HEK293 (cell line): ENCODE measurements around the gene IQCE.

Source experiments
- CTCF ChIA-PET: fragments of 350-600 bp; formaldehyde crosslinking; extraction: SDS; loops from one replicate; lab custom pipeline; 2021; ENCODE audit warnings: antibody characterized with exemption; lab: Yijun Ruan, JAX
- POLR2A ChIA-PET: fragments of 300-600 bp; formaldehyde crosslinking; extraction: SDS; loops from one replicate; lab custom pipeline; 2020; ENCODE audit warnings: antibody characterized with exemption, inconsistent platforms; lab: Yijun Ruan, JAX
- H3K27ac ChIP-seq: fragments of 200-500 bp; sonication (Bioruptor generic); 2 replicates; pipeline ENCODE4 v1.5.1; 2014; ENCODE audit warnings: low read depth, low read length, control low read depth, inconsistent platforms; ENCODE audit errors: extremely low read depth
- H3K36me3 ChIP-seq, 2 experiments: fragments of 200-500 bp in 1 of 2; sonication (Bioruptor generic) in 1 of 2; 1 replicate in 1 of 2; 2 replicates in 1 of 2; pipeline ENCODE4 v1.5.1; 2014 to 2017; ENCODE audit warnings: inconsistent platforms in 2 of 2, low read length in 2 of 2; ENCODE audit not compliant: control insufficient read depth in 2 of 2, insufficient read depth in 1 of 2
- H3K4me1 ChIP-seq: fragments of 200-500 bp; sonication (Bioruptor generic); 2 replicates; pipeline ENCODE4 v1.5.1; 2014; ENCODE audit warnings: mild to moderate bottlenecking, low read length, inconsistent platforms; ENCODE audit not compliant: control insufficient read depth, insufficient read depth
- H3K4me3 ChIP-seq: 2 replicates; pipeline ENCODE4 v1.5.1; 2011; ENCODE audit warnings: low read depth, mild to moderate bottlenecking, control low read depth, low read length, moderate library complexity
- H3K9me3 ChIP-seq: fragments of 200-500 bp; sonication (Bioruptor generic); 2 replicates; pipeline ENCODE4 v1.5.1; 2014; ENCODE audit warnings: low read depth, low read length, inconsistent platforms; ENCODE audit not compliant: control insufficient read depth, insufficient read depth
- ELK4 ChIP-seq: IDR thresholded peaks from 2 replicates; pipeline ENCODE4 v1.6.1; 2011; ENCODE audit warnings: mild to moderate bottlenecking, low read depth, low read length, borderline replicate concordance
- HOXC10 ChIP-seq: sonication (generic); formaldehyde crosslinking; IDR thresholded peaks from 2 replicates; pipeline ENCODE4 v1.8.1; 2023; ENCODE audit warnings: mild to moderate bottlenecking, missing genetic modification reagents
- KLF9 ChIP-seq: fragments of 450-650 bp; formaldehyde crosslinking; IDR thresholded peaks from 2 replicates; pipeline ENCODE4 v1.5.1; 2016; ENCODE audit warnings: missing biosample characterization, missing genetic modification characterization, low read depth
- PBX3 ChIP-seq: sonication (generic); formaldehyde crosslinking; IDR thresholded peaks from 2 replicates; pipeline ENCODE4 v1.8.1; 2022; ENCODE audit warnings: mild to moderate bottlenecking, moderate library complexity, missing genetic modification reagents
- SALL2 ChIP-seq: fragments of 450-650 bp; formaldehyde crosslinking; IDR thresholded peaks from 2 replicates; pipeline ENCODE4 v1.5.0; 2017; ENCODE audit warnings: missing biosample characterization, mild to moderate bottlenecking, missing genetic modification characterization, borderline replicate concordance
- SP3 ChIP-seq: fragments of 450-650 bp; formaldehyde crosslinking; IDR thresholded peaks from 2 replicates; pipeline ENCODE4 v1.5.1; 2016; ENCODE audit warnings: missing biosample characterization, missing genetic modification characterization
- YY2 ChIP-seq: fragments of 450-650 bp; formaldehyde crosslinking; IDR thresholded peaks from 2 replicates; pipeline ENCODE4 v1.5.1; 2016; ENCODE audit warnings: missing biosample characterization, missing genetic modification characterization
- ZBTB20 ChIP-seq: fragments of 450-650 bp; formaldehyde crosslinking; IDR thresholded peaks from 2 replicates; pipeline ENCODE4 v1.5.1; 2016; ENCODE audit warnings: missing biosample characterization, missing genetic modification characterization
- ZBTB7A ChIP-seq: fragments of 450-650 bp; formaldehyde crosslinking; IDR thresholded peaks from 2 replicates; pipeline ENCODE4 v1.5.1; 2016; ENCODE audit warnings: low read depth, missing biosample characterization, missing genetic modification characterization
- ZEB2 ChIP-seq: fragments of 450-650 bp; formaldehyde crosslinking; IDR thresholded peaks from 2 replicates; pipeline ENCODE4 v1.5.1; 2016; ENCODE audit warnings: missing biosample characterization, missing genetic modification characterization
- ZFP69B ChIP-seq: fragments of 450-650 bp; formaldehyde crosslinking; IDR thresholded peaks from 2 replicates; pipeline ENCODE4 v1.5.1; 2016; ENCODE audit warnings: missing biosample characterization, missing genetic modification characterization
- ZIC2 ChIP-seq: fragments of 450-650 bp; formaldehyde crosslinking; IDR thresholded peaks from 2 replicates; pipeline ENCODE4 v1.5.1; 2016; ENCODE audit warnings: missing biosample characterization, missing genetic modification characterization
- ZNF274 ChIP-seq, 2 experiments: fragments of 200-500 bp in 1 of 2; fragments of 450-650 bp in 1 of 2; sonication (Bioruptor generic) in 1 of 2; formaldehyde crosslinking in 1 of 2; IDR thresholded peaks; 2 replicates each; pipeline versions ENCODE4 v1.5.1 to v1.6.1; 2014 to 2016; ENCODE audit warnings: borderline replicate concordance in 1 of 2, inconsistent platforms in 1 of 2, low read length in 1 of 2, missing biosample characterization in 1 of 2, missing genetic modification characterization in 1 of 2
- ZNF37A ChIP-seq: fragments of 450-650 bp; IDR thresholded peaks from 2 replicates; pipeline ENCODE4 v1.5.1; 2018; ENCODE audit warnings: missing biosample characterization, missing genetic modification characterization
- ZNF510 ChIP-seq: fragments of 450-650 bp; formaldehyde crosslinking; IDR thresholded peaks from 2 replicates; pipeline ENCODE4 v1.5.1; 2018; ENCODE audit warnings: mild to moderate bottlenecking, missing genetic modification characterization, missing biosample characterization; ENCODE audit not compliant: insufficient replicate concordance
- ZNF529 ChIP-seq: fragments of 450-650 bp; formaldehyde crosslinking; IDR thresholded peaks from 2 replicates; pipeline ENCODE4 v1.5.1; 2017; ENCODE audit warnings: missing genetic modification characterization, missing biosample characterization; ENCODE audit not compliant: insufficient replicate concordance
- ZNF549 ChIP-seq: fragments of 450-650 bp; IDR thresholded peaks from 2 replicates; pipeline ENCODE4 v1.5.1; 2018; ENCODE audit warnings: missing biosample characterization, missing genetic modification characterization, mild to moderate bottlenecking, inconsistent platforms, moderate library complexity
- ZNF621 ChIP-seq: fragments of 450-650 bp; formaldehyde crosslinking; IDR thresholded peaks from 2 replicates; pipeline ENCODE4 v1.5.1; 2017; ENCODE audit warnings: missing biosample characterization, missing genetic modification characterization
- ZNF677 ChIP-seq: fragments of 450-650 bp; IDR thresholded peaks from 2 replicates; pipeline ENCODE4 v1.5.0; 2018; ENCODE audit warnings: missing biosample characterization, mild to moderate bottlenecking, missing genetic modification characterization, moderate library complexity
- ZNF837 ChIP-seq: fragments of 450-650 bp; formaldehyde crosslinking; IDR thresholded peaks from 2 replicates; pipeline ENCODE4 v1.5.1; 2016; ENCODE audit warnings: missing biosample characterization, missing genetic modification characterization
- TF ChIP-seq, protein P1 (sequence below): fragments of 450-650 bp; formaldehyde crosslinking; IDR thresholded peaks from 2 replicates; pipeline ENCODE4 v1.5.1; 2016; ENCODE audit warnings: missing biosample characterization, missing genetic modification characterization
- TF ChIP-seq, protein P2 (sequence below): fragments of 450-650 bp; formaldehyde crosslinking; IDR thresholded peaks from 2 replicates; pipeline ENCODE4 v1.5.1; 2016; ENCODE audit warnings: missing biosample characterization, missing genetic modification characterization
- TF ChIP-seq, protein P3 (sequence below): fragments of 450-650 bp; formaldehyde crosslinking; IDR thresholded peaks from 2 replicates; pipeline ENCODE4 v1.5.1; 2016; ENCODE audit warnings: missing biosample characterization, missing genetic modification characterization
- TF ChIP-seq, protein P4 (sequence below): fragments of 450-650 bp; IDR thresholded peaks from 2 replicates; pipeline ENCODE4 v1.5.1; 2018; ENCODE audit warnings: missing biosample characterization, missing genetic modification characterization
- TF ChIP-seq, protein P5 (sequence below): fragments of 450-650 bp; formaldehyde crosslinking; IDR thresholded peaks from 2 replicates; pipeline ENCODE4 v1.5.1; 2016; ENCODE audit warnings: missing biosample characterization, missing genetic modification characterization

Gene IQCE

DNA sequence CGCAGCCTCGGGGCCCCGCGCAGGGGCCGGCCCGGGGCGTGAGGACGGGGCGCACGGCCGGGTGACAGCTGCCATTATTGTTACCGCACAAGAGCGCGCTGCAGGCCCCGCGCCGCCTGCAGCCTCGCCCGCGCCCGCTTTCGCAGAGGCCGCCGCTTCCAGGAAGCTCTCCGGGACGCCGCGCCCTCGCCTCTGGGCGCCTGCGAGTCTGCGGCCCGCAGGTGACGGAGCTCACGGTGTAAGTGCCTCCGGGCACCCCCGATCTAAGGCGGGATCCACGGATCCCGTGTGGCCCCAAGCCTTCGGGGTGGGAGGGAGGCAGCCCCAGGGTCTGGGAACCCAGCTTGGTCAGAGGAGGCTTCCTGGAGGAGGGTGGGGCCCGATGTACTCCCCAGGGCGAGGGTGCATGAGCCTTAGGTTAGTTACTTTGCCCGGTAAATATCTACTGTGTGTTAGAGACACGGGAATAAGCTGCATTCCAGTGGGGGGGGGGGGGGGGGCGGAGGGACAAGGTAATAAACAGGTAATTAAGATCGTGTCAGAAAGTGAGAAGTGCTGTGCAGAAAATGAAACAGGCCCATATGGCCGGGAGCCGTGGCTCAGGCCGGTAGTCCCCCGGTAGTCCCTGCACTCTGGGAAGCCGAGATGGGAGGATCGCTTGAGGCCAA is 638 bp downstream of the IQCE start:
- POLR2A ChIA-PET: interaction anchor here (0.6 kb wide), 1 partner anchor 107 kb away, joined by 4 read pairs; no protein-coding TSS in a partner anchor
- CTCF ChIA-PET: interaction anchor here (0.6 kb wide), 1 partner anchor 86 kb away, joined by 3 read pairs; no protein-coding TSS in a partner anchor
- TF ChIP-seq, protein P1, sequence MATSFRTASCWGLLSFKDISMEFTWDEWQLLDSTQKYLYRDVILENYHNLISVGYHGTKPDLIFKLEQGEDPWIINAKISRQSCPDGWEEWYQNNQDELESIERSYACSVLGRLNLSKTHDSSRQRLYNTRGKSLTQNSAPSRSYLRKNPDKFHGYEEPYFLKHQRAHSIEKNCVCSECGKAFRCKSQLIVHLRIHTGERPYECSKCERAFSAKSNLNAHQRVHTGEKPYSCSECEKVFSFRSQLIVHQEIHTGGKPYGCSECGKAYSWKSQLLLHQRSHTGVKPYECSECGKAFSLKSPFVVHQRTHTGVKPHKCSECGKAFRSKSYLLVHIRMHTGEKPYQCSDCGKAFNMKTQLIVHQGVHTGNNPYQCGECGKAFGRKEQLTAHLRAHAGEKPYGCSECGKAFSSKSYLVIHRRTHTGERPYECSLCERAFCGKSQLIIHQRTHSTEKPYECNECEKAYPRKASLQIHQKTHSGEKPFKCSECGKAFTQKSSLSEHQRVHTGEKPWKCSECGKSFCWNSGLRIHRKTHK (tag by site-specific recombination): no peak
- TF ChIP-seq YY2 (tag by site-specific recombination) (no peak), ZNF621 (no peak), ZNF677 (tag by site-specific recombination) (0 out of 2 replicates have a peak, but pooled peaks have one; percentile 1), ZIC2 (tag by site-specific recombination) (0 out of 2 replicates have a peak, but pooled peaks have one; percentile 16), ZNF549 (tag by site-specific recombination) (no peak), PBX3 (no peak), ZNF274 (IDR thresholded peaks at IDR 0.05; ENCODE audit: low read length) (no peak), ZNF274 (tag by site-specific recombination; IDR thresholded peaks at IDR 0.05; ENCODE audit: borderline replicate concordance) (no peak), ELK4 (no peak), ZBTB7A (tag by site-specific recombination) (no peak), ZNF510 (tag by site-specific recombination) (no peak), HOXC10 (no peak), SALL2 (tag by site-specific recombination) (no peak), ZNF529 (no peak), ZEB2 (tag by site-specific recombination) (no peak), ZNF37A (no peak), ZBTB20 (0 out of 2 replicates have a peak, but pooled peaks have one; percentile 55), ZNF837 (tag by site-specific recombination) (no peak), ZFP69B (tag by site-specific recombination) (0 out of 2 replicates have a peak, but pooled peaks have one; percentile 30), SP3 (tag by site-specific recombination) (0 out of 2 replicates have a peak, but pooled peaks have one; percentile 11), KLF9 (tag by site-specific recombination) (peak; percentile 19; the same call in 1 of the 2 replicates)
- TF ChIP-seq, protein P2, sequence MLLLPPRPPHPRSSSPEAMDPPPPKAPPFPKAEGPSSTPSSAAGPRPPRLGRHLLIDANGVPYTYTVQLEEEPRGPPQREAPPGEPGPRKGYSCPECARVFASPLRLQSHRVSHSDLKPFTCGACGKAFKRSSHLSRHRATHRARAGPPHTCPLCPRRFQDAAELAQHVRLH: no peak
- TF ChIP-seq, protein P3, sequence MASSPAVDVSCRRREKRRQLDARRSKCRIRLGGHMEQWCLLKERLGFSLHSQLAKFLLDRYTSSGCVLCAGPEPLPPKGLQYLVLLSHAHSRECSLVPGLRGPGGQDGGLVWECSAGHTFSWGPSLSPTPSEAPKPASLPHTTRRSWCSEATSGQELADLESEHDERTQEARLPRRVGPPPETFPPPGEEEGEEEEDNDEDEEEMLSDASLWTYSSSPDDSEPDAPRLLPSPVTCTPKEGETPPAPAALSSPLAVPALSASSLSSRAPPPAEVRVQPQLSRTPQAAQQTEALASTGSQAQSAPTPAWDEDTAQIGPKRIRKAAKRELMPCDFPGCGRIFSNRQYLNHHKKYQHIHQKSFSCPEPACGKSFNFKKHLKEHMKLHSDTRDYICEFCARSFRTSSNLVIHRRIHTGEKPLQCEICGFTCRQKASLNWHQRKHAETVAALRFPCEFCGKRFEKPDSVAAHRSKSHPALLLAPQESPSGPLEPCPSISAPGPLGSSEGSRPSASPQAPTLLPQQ: no peak
- TF ChIP-seq, protein P4, sequence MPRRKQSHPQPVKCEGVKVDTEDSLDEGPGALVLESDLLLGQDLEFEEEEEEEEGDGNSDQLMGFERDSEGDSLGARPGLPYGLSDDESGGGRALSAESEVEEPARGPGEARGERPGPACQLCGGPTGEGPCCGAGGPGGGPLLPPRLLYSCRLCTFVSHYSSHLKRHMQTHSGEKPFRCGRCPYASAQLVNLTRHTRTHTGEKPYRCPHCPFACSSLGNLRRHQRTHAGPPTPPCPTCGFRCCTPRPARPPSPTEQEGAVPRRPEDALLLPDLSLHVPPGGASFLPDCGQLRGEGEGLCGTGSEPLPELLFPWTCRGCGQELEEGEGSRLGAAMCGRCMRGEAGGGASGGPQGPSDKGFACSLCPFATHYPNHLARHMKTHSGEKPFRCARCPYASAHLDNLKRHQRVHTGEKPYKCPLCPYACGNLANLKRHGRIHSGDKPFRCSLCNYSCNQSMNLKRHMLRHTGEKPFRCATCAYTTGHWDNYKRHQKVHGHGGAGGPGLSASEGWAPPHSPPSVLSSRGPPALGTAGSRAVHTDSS (tag by site-specific recombination): no peak
- TF ChIP-seq, protein P5, sequence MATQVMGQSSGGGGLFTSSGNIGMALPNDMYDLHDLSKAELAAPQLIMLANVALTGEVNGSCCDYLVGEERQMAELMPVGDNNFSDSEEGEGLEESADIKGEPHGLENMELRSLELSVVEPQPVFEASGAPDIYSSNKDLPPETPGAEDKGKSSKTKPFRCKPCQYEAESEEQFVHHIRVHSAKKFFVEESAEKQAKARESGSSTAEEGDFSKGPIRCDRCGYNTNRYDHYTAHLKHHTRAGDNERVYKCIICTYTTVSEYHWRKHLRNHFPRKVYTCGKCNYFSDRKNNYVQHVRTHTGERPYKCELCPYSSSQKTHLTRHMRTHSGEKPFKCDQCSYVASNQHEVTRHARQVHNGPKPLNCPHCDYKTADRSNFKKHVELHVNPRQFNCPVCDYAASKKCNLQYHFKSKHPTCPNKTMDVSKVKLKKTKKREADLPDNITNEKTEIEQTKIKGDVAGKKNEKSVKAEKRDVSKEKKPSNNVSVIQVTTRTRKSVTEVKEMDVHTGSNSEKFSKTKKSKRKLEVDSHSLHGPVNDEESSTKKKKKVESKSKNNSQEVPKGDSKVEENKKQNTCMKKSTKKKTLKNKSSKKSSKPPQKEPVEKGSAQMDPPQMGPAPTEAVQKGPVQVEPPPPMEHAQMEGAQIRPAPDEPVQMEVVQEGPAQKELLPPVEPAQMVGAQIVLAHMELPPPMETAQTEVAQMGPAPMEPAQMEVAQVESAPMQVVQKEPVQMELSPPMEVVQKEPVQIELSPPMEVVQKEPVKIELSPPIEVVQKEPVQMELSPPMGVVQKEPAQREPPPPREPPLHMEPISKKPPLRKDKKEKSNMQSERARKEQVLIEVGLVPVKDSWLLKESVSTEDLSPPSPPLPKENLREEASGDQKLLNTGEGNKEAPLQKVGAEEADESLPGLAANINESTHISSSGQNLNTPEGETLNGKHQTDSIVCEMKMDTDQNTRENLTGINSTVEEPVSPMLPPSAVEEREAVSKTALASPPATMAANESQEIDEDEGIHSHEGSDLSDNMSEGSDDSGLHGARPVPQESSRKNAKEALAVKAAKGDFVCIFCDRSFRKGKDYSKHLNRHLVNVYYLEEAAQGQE (tag by site-specific recombination): no peak

More for the DNA sequence above, 638 bp downstream of the IQCE start:
- Histone ChIP-seq H3K4me3 (peak overlapping the region; percentile 71), H3K36me3 (peaks cover 0 to 6% of the 10 kb centered on the region in 2 experiments; a peak in 1 of 3 replicates), H3K4me1 (no peaks in the 10 kb centered on the region), H3K27ac (peak overlapping the region; percentile 76; the same call in 1 of the 2 replicates), H3K9me3 (no peaks in the 10 kb centered on the region)
